GM10266 (cell line): ENCODE data around the gene SYNRG.

ENCODE experiments used
- DNase-seq: peaks from one replicate; pipeline ENCODE4 v3.0.0; 2012; ENCODE audit errors: extremely low spot score
- TF ChIP-seq, protein P1 (sequence below): IDR thresholded peaks from 2 replicates; pipeline ENCODE4 v1.5.1; 2012; ENCODE audit warnings: mild to moderate bottlenecking, low read depth; ENCODE audit not compliant: control insufficient read depth, insufficient read depth; ENCODE audit errors: missing control alignments

SYNRG gene

DNA sequence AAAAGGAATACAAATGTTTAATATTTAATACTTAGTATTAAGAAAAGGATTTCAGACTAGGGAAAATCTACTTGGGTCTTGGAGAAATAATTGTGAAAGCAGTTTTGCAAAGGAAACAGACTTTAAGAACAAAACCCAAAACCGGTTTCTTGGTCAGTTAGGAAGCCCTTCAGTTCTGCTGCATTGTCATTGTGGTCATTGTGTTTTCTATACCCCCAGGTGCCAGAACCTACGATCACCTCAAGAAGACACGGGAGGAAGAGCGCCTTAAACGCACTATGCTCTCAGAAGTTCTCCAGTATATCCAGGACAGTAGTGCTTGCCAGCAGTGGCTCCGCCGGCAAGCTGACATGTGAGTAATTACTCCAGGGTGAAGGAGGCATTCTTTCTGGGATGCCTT lies 139.0 kb downstream of the SYNRG start:
- TF ChIP-seq, protein P1, sequence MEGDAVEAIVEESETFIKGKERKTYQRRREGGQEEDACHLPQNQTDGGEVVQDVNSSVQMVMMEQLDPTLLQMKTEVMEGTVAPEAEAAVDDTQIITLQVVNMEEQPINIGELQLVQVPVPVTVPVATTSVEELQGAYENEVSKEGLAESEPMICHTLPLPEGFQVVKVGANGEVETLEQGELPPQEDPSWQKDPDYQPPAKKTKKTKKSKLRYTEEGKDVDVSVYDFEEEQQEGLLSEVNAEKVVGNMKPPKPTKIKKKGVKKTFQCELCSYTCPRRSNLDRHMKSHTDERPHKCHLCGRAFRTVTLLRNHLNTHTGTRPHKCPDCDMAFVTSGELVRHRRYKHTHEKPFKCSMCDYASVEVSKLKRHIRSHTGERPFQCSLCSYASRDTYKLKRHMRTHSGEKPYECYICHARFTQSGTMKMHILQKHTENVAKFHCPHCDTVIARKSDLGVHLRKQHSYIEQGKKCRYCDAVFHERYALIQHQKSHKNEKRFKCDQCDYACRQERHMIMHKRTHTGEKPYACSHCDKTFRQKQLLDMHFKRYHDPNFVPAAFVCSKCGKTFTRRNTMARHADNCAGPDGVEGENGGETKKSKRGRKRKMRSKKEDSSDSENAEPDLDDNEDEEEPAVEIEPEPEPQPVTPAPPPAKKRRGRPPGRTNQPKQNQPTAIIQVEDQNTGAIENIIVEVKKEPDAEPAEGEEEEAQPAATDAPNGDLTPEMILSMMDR = no peak
- DNase-seq = no peak

DNA sequence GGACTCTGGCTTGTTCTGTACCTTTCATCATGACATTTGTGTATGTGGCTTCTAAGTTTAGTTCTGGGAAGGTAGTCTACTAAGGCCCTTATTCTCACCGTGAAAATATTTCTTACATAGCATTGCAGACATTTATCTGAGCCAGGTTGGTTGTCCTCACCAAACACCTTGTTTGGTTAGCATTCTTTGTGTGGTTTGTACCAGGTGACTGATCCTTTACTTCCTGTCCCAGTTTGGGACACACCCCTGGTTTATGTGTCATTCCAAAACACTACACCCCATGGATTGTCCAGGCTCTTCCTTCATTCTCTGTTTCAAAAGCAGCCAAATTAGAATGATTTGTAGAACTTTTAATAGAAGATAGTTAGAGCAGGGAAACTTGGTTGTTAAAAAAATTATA lies 142.7 kb downstream of the SYNRG start:
- TF ChIP-seq, protein P1 = no peak
- no peak for DNase-seq

DNA sequence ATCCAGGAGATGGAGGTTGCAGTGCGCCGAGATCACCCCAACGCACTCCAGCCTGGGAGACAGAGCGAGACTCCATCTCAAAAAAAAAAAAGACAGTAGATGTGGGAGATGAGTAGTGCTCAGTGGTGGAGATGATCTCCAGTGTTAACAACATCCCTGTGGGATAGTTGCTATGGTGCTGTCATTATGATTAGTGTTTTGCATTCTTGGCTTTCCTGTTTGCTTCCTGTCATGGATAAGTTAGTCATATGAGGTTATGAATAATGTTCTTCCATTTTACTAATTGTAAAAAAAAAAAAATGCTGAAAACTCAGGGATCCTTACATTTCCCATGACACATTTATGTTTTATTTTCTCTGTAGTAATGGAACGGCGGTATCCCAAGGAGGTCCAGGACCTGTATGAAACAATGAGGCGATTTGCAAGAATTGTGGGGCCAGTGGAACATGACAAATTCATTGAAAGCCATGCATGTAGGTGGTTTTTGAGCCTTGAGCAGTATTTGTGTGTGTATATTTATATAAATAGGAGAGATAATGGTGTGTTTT lies 144.1 kb downstream of the SYNRG start:
- DNase-seq = no peak
- TF ChIP-seq, protein P1 = no peak
